Right atrium auricular region (tissue), 2 donors: ENCODE measurements around the gene FUT9. TPM values are rescaled to one million over a fixed set of nuclear protein-coding genes. Genes with fewer than 3 reads are reported as not detected.

Experiments
- DNase-seq: peaks from one replicate; pipeline ENCODE4 v3.0.0-alpha.2; 2019; ENCODE audit warnings: low spot score
- H3K27ac ChIP-seq, 2 donors: fragments of 200-600 bp; sonication (generic); 1 replicate in 1 of 2; 2 replicates in 1 of 2; pipeline ENCODE4 v1.5.1; 2016 to 2019
- H3K27me3 ChIP-seq, 2 donors: fragments of 200-600 bp; sonication (generic); one replicate each; pipeline versions ENCODE4 v1.5.1 to v1.6.0; 2017 to 2019
- H3K36me3 ChIP-seq: fragments of 200-600 bp; sonication (generic); one replicate; pipeline ENCODE4 v1.5.1; 2016
- H3K4me1 ChIP-seq, 2 donors: fragments of 200-600 bp; sonication (generic); one replicate each; pipeline versions ENCODE4 v1.5.1 to v1.6.0; 2017 to 2019
- H3K4me3 ChIP-seq, 2 donors: fragments of 200-600 bp; sonication (generic); 1 replicate in 1 of 2; 2 replicates in 1 of 2; pipeline ENCODE4 v1.5.1; 2017 to 2019; ENCODE audit warnings: mild to moderate bottlenecking in 1 of 2, moderate library complexity in 1 of 2
- H3K9me3 ChIP-seq, 2 donors: fragments of 200-600 bp; sonication (generic); one replicate each; pipeline ENCODE4 v1.5.1; 2019
- total RNA-seq, 2 donors: library from RNA; depleted of rRNA; stranded (reverse); fragments of >200 nt; gene quantifications; one replicate each; pipeline ENCODE4 v1.1.0, GENCODE V29; 2016
- TF ChIP-seq, protein P1 (sequence below), 2 donors: fragments of 200-600 bp; sonication (generic); IDR thresholded peaks; one replicate each; pipeline ENCODE4 v1.5.1; 2019; ENCODE audit warnings: antibody characterized with exemption in 2 of 2

FUT9 gene
- total RNA-seq, 2 donors from 2014 or later: not detected

DNA sequence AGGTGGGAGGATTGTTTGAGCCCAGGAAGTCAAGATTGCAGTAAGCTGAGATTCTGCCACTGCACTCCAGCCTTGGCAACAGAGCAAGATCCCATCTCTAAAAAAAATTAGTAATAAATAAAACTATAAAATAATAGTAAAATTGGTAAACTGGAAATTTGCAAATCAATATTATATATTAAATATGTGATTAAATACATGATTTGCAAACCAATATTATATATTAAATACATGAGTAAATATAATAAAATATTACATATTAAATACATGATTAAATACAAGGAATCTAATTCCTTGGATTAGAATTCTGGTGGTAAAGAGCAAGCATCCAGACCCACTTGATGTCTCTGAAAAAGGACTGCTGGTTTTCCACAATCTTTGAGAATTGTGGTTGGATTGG, 35.8 kb downstream of the FUT9 start:
- H3K4me1 ChIP-seq: no peaks in the 10 kb centered on the region
- no peaks in the 10 kb centered on the region for H3K36me3 ChIP-seq
- TF ChIP-seq, protein P1, sequence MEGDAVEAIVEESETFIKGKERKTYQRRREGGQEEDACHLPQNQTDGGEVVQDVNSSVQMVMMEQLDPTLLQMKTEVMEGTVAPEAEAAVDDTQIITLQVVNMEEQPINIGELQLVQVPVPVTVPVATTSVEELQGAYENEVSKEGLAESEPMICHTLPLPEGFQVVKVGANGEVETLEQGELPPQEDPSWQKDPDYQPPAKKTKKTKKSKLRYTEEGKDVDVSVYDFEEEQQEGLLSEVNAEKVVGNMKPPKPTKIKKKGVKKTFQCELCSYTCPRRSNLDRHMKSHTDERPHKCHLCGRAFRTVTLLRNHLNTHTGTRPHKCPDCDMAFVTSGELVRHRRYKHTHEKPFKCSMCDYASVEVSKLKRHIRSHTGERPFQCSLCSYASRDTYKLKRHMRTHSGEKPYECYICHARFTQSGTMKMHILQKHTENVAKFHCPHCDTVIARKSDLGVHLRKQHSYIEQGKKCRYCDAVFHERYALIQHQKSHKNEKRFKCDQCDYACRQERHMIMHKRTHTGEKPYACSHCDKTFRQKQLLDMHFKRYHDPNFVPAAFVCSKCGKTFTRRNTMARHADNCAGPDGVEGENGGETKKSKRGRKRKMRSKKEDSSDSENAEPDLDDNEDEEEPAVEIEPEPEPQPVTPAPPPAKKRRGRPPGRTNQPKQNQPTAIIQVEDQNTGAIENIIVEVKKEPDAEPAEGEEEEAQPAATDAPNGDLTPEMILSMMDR (IDR thresholded peaks at IDR 0.05): no peak
- DNase-seq: no peak
- no peak overlapping the region for H3K27ac ChIP-seq
- H3K27me3 ChIP-seq: no peaks in the 10 kb centered on the region
- H3K9me3 ChIP-seq: no peaks in the 10 kb centered on the region
- H3K4me3 ChIP-seq: no peak overlapping the region

DNA sequence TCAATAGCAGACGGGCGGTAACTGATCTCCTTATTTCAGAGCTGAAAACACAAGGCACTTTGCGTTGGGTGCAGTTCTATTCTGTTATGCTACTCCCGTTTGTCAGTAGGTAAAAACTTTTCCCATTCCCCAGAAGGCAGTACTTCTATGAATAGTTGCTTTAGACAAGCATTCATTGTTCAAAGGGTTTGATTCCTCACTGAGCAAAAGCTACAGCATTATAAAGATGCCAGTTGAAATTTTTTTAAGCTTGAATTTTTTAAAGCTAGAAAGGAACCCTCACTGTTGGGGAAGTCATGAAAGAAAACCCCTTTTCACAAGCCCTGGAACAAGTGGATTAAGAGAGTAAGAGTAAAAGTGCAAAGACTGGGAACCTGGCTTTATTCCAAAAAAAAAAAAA, 42.3 kb downstream of the FUT9 start:
- Histone ChIP-seq H3K4me1 (no peaks in the 10 kb centered on the region), H3K4me3 (no peak overlapping the region), H3K9me3 (no peaks in the 10 kb centered on the region), H3K27ac (no peak overlapping the region), H3K27me3 (no peaks in the 10 kb centered on the region), H3K36me3 (no peaks in the 10 kb centered on the region)
- DNase-seq: no peak
- TF ChIP-seq, protein P1 (IDR thresholded peaks at IDR 0.05): no peak

GRCh38 chr6:96059586-96059985, 43.8 kb downstream of the FUT9 start:
- Histone ChIP-seq H3K9me3 (no peaks in the 10 kb centered on the region), H3K4me3 (no peak overlapping the region), H3K27me3 (no peaks in the 10 kb centered on the region), H3K36me3 (no peaks in the 10 kb centered on the region), H3K27ac (no peak overlapping the region), H3K4me1 (no peaks in the 10 kb centered on the region)
- TF ChIP-seq, protein P1 (IDR thresholded peaks at IDR 0.05): no peak
- DNase-seq: no peak

- Histone ChIP-seq H3K27ac (no peak overlapping the region), H3K36me3 (no peaks in the 10 kb centered on the region), H3K9me3 (no peaks in the 10 kb centered on the region), H3K4me3 (no peak overlapping the region), H3K4me1 (no peaks in the 10 kb centered on the region), H3K27me3 (no peaks in the 10 kb centered on the region)
- TF ChIP-seq, protein P1 (IDR thresholded peaks at IDR 0.05): no peak
- DNase-seq: no peak
These were observed 44.5 kb downstream of the FUT9 start for GRCh38 chr6:96060249-96060648.

- DNase-seq: no peak
- no peak overlapping the region for H3K27ac ChIP-seq
- H3K9me3 ChIP-seq: no peaks in the 10 kb centered on the region
- H3K4me3 ChIP-seq: no peak overlapping the region
- no peaks in the 10 kb centered on the region for H3K27me3 ChIP-seq
- no peaks in the 10 kb centered on the region for H3K4me1 ChIP-seq
- H3K36me3 ChIP-seq: no peaks in the 10 kb centered on the region
- TF ChIP-seq, protein P1 (IDR thresholded peaks at IDR 0.05): no peak
These were observed 49.4 kb downstream of the FUT9 start for GRCh38 chr6:96065213-96065612.

DNA sequence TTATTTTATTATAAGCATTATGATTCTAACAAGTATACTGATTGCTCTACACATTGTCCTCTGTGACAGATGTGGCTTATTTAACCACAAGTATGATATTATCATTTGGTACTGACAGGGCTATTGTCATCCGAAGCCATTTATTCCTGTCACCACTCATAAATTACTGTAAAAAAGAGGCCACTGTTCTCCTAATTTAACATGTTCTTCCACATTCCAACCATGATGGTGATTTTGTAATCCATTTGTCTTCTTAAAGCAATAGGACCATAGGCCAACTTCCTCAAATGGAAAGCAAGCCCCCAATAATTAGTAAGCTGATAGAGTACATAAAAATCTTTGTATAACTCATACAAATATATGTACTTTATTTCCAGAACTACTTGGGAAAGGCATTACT, 50.6 kb downstream of the FUT9 start:
- Histone ChIP-seq H3K4me3 (no peak overlapping the region), H3K36me3 (no peaks in the 10 kb centered on the region), H3K27me3 (no peaks in the 10 kb centered on the region), H3K9me3 (no peaks in the 10 kb centered on the region), H3K27ac (no peak overlapping the region), H3K4me1 (no peaks in the 10 kb centered on the region)
- TF ChIP-seq, protein P1 (IDR thresholded peaks at IDR 0.05): no peak
- DNase-seq: no peak
